HepG2 (cell line): ENCODE results near the gene GALNT17. TPM values are rescaled to one million over a fixed set of nuclear protein-coding genes. Genes with fewer than 3 reads are reported as not detected.

Experiments
- ATAC-seq: fragments of 200-7000 bp; cut with Tn5 transposase; 3 replicates; pipeline ENCODE4 v1.9.1; 2020; ENCODE audit warnings: mild to moderate bottlenecking, moderate library complexity
- BruUV-seq: library from RNA; stranded (reverse); fragments of 400-500 nt; replicated peaks from 2 replicates; lab custom pipeline; 2021; lab: Mats Ljungman, UMichigan
- CTCF ChIA-PET: fragments of 300-600 bp; formaldehyde crosslinking; extraction: SDS; loops from one replicate; lab custom pipeline; 2021; ENCODE audit warnings: low total read pairs, inconsistent platforms, low intra/inter-chr PET ratio; lab: Yijun Ruan, JAX
- POLR2A ChIA-PET: fragments of 350-600 bp; sonication (Branson Sonifier 250); formaldehyde crosslinking; loops from one replicate; lab custom pipeline; 2020; ENCODE audit warnings: antibody characterized with exemption, inconsistent platforms; lab: Yijun Ruan, JAX
- DNase-seq: peaks from one replicate; pipeline ENCODE4 v3.0.0-alpha.2; 2015; ENCODE audit warnings: low spot score
- FAIRE-seq: peaks from 3 replicates; lab custom pipeline; 2011; peaks lifted over from hg19 to GRCh38; lab: Jason Lieb, UNC
- H2AFZ ChIP-seq: one replicate; pipeline ENCODE4 v1.6.1; 2011; ENCODE audit warnings: low read length, inconsistent platforms
- H3K27ac ChIP-seq: fragments of 300-600 bp; 3 replicates; pipeline ENCODE4 v1.8.0; 2011; ENCODE audit warnings: mixed run types, mild to moderate bottlenecking, mixed read lengths, low read length, inconsistent platforms; ENCODE audit not compliant: insufficient read depth; ENCODE audit errors: extremely low read length
- H3K27me3 ChIP-seq, 2 experiments: fragments of 200-600 bp in 1 of 2; 2 replicates in 1 of 2; 3 replicates in 1 of 2; pipeline versions ENCODE4 v1.6.0 to v1.8.0; 2011; ENCODE audit warnings: low read length in 2 of 2, mild to moderate bottlenecking in 2 of 2, moderate library complexity in 2 of 2, inconsistent platforms in 1 of 2; ENCODE audit not compliant: insufficient read depth in 2 of 2, control insufficient read depth in 1 of 2
- H3K36me3 ChIP-seq, 2 experiments: fragments of 200-600 bp in 1 of 2; replicated peaks in 1 of 2; 2 replicates in 1 of 2; 3 replicates in 1 of 2; pipeline versions ENCODE4 v1.5.1 to v1.8.0; 2011; ENCODE audit warnings: low read length in 2 of 2, inconsistent platforms in 1 of 2; ENCODE audit not compliant: insufficient read depth in 2 of 2, control insufficient read depth in 1 of 2
- H3K4me1 ChIP-seq: 2 replicates; pipeline ENCODE4 v1.5.1; 2012; ENCODE audit warnings: low read length, inconsistent platforms; ENCODE audit not compliant: insufficient read depth
- H3K4me2 ChIP-seq: 2 replicates; pipeline ENCODE4 v1.6.0; 2011; ENCODE audit warnings: low read depth, low read length, inconsistent platforms
- H3K4me3 ChIP-seq, 3 experiments: fragments of 200-600 bp in 1 of 3; sonication (generic), shearing (Covaris generic) in 1 of 3; replicated peaks in 1 of 3; 2 replicates each; pipeline ENCODE4 v1.5.1; 2011 to 2016; ENCODE audit warnings: low read length in 3 of 3, inconsistent platforms in 2 of 3, low read depth in 2 of 3, mild to moderate bottlenecking in 2 of 3, control low read depth in 1 of 3, mixed read lengths in 1 of 3; ENCODE audit not compliant: insufficient read depth in 1 of 3
- H3K79me2 ChIP-seq: one replicate; pipeline ENCODE4 v1.6.1; 2011; ENCODE audit warnings: low read length, inconsistent platforms; ENCODE audit not compliant: insufficient read depth
- H3K9ac ChIP-seq: 2 replicates; pipeline ENCODE4 v1.6.0; 2011; ENCODE audit warnings: mild to moderate bottlenecking, low read depth, low read length, inconsistent platforms; ENCODE audit not compliant: insufficient read depth
- H3K9me3 ChIP-seq: 2 replicates; pipeline ENCODE4 v1.5.1; 2012; ENCODE audit warnings: mild to moderate bottlenecking, low read length
- H4K20me1 ChIP-seq: 2 replicates; pipeline ENCODE4 v1.6.0; 2011; ENCODE audit warnings: inconsistent platforms, mild to moderate bottlenecking, low read length, moderate library complexity; ENCODE audit not compliant: insufficient read depth
- HNF4G ChIP-seq, 2 experiments: sonication (generic) in 1 of 2; formaldehyde crosslinking in 1 of 2; IDR thresholded peaks; 2 replicates each; pipeline versions ENCODE4 v1.4.0 to v1.6.1; 2011 to 2020; ENCODE audit warnings: borderline replicate concordance in 2 of 2, low read depth in 2 of 2, mild to moderate bottlenecking in 2 of 2, low read length in 1 of 2, missing genetic modification reagents in 1 of 2, moderate library complexity in 1 of 2
- HNRNPLL ChIP-seq: fragments of 200-400 bp; formaldehyde crosslinking; IDR thresholded peaks from 2 replicates; pipeline ENCODE4 v1.6.1; 2017; ENCODE audit warnings: mild to moderate bottlenecking, low read depth, low read length; ENCODE audit not compliant: poor library complexity, severe bottlenecking
- MAFK ChIP-seq, 2 experiments: IDR thresholded peaks in 1 of 2; conservative IDR thresholded peaks in 1 of 2; 2 replicates each; pipeline ENCODE4 v1.6.1; 2011; ENCODE audit warnings: improper control_type of control experiment in 2 of 2, low read length in 2 of 2
- NR1H2 ChIP-seq: sonication (generic); formaldehyde crosslinking; IDR thresholded peaks from 2 replicates; pipeline ENCODE4 v1.8.1; 2022; ENCODE audit warnings: low read depth, missing genetic modification reagents, borderline replicate concordance
- PRDM15 ChIP-seq: sonication (generic); formaldehyde crosslinking; IDR thresholded peaks from 2 replicates; pipeline ENCODE4 v1.4.0; 2020; ENCODE audit warnings: missing genetic modification reagents
- PRPF4 ChIP-seq: fragments of 200-400 bp; formaldehyde crosslinking; IDR thresholded peaks from 2 replicates; pipeline ENCODE4 v1.6.1; 2016; ENCODE audit warnings: low read length, low read depth; ENCODE audit not compliant: poor library complexity, severe bottlenecking
- RBM39 ChIP-seq: fragments of 200-400 bp; formaldehyde crosslinking; IDR thresholded peaks from one replicate; pipeline ENCODE4 v1.6.1; 2018; ENCODE audit warnings: antibody characterized with exemption, mild to moderate bottlenecking, low read depth, low read length; ENCODE audit not compliant: poor library complexity, severe bottlenecking
- TCF12 ChIP-seq, 2 experiments: fragments of 450-650 bp in 1 of 2; sonication (generic) in 1 of 2; formaldehyde crosslinking in 1 of 2; IDR thresholded peaks; 2 replicates each; pipeline versions ENCODE4 v1.6.1 to v1.8.0; 2017 to 2022; ENCODE audit warnings: antibody characterized with exemption in 1 of 2, mild to moderate bottlenecking in 1 of 2, missing genetic modification reagents in 1 of 2, moderate library complexity in 1 of 2
- ZBTB43 ChIP-seq: sonication (generic); formaldehyde crosslinking; conservative IDR thresholded peaks from 2 replicates; pipeline ENCODE4 v1.4.0; 2020; ENCODE audit warnings: missing genetic modification reagents
- ZHX1 ChIP-seq: sonication (generic); formaldehyde crosslinking; IDR thresholded peaks from 2 replicates; pipeline ENCODE4 v1.8.1; 2022; ENCODE audit warnings: low read depth, mild to moderate bottlenecking, missing genetic modification reagents
- ZNF274 ChIP-seq: sonication (generic); formaldehyde crosslinking; IDR thresholded peaks from 2 replicates; pipeline ENCODE4 v1.5.1; 2020; ENCODE audit warnings: mild to moderate bottlenecking, missing genetic modification reagents
- ZNF543 ChIP-seq: sonication (generic); formaldehyde crosslinking; IDR thresholded peaks from 2 replicates; pipeline ENCODE4 v1.4.0; 2020; ENCODE audit warnings: mild to moderate bottlenecking, missing genetic modification reagents
- ZNF597 ChIP-seq: sonication (generic); formaldehyde crosslinking; IDR thresholded peaks from 2 replicates; pipeline ENCODE4 v1.5.0; 2020; ENCODE audit warnings: missing genetic modification reagents
- WGBS: methylation state at CpG from one replicate; pipeline ENCODE4 v1.1.6; 2017; ENCODE audit warnings: low lambda C conversion rate; 5-methylcytosine and 5-hydroxymethylcytosine counted together
- in situ Hi-C: cut with HindIII; loops from 2 replicates; pipeline ENCODE4 v1.10.0; 2017; ENCODE audit warnings: low pct_unique_long_range_greater_than_20kb; ENCODE audit not compliant: extremely low pct_ligation_motif_present
- intact Hi-C: fragments of 100-400 bp; cut with micrococcal nuclease; formaldehyde crosslinking; loops from one replicate; pipeline ENCODE4 v1.10.0; 2022; ENCODE audit not compliant: unreplicated experiment
- polyA plus RNA-seq, 8 experiments: library from polyadenylated mRNA; depleted of rRNA in 3 of 8; stranded (reverse) in 7 of 8; unstranded in 1 of 8; fragments of >200 nt; fragmentation: Illumina TruSeq in 4 of 8; extraction: Trizol in 4 of 8; gene quantifications; 2 replicates each; pipeline versions ENCODE4 v1.2.1 to v1.2.3, GENCODE V29; 2011 to 2016; ENCODE audit warnings: low read depth in 4 of 8, missing spikeins in 1 of 8, mixed read lengths in 1 of 8; ENCODE audit not compliant: insufficient read depth in 1 of 8
- total RNA-seq, 5 experiments: library from RNA; depleted of rRNA; stranded (reverse); fragments of >200 nt; fragmentation: Illumina TruSeq; extraction: Trizol; gene quantifications; 2 replicates each; pipeline ENCODE4 v1.2.3, GENCODE V29; 2016; ENCODE audit warnings: low read depth in 1 of 5

Gene GALNT17
- total and polyA plus RNA-seq, 2 of the 13 experiments (the other 11 are each of a cell fraction or from before 2014, with no cell fraction given) = not detected

GRCh38 chr7:71465741-71466189 is 333.8 kb downstream of the GALNT17 start:
- in situ Hi-C loops (no loop called here), intact Hi-C loops (no loop called here)
- no peak overlapping the region for H3K27ac ChIP-seq
- no TSS peak for BruUV-seq
- no peaks in the 10 kb centered on the region for H3K4me1 ChIP-seq
- CTCF ChIA-PET = no interaction called here
- no peak overlapping the region for H3K4me2 ChIP-seq
- H3K27me3 ChIP-seq = no peaks in the 10 kb centered on the region
- TF ChIP-seq ZBTB43 (CRISPR knock-in tag) (no peak), ZNF597 (CRISPR knock-in tag) (no peak), HNRNPLL (no peak), HNF4G (IDR thresholded peaks at IDR 0.05; ENCODE audit: borderline replicate concordance, low read depth, low read length) (no peak), HNF4G (CRISPR knock-in tag; IDR thresholded peaks at IDR 0.05; ENCODE audit: borderline replicate concordance, low read depth) (no peak), TCF12 (IDR thresholded peaks at IDR 0.05) (no peak), TCF12 (CRISPR knock-in tag; IDR thresholded peaks at IDR 0.05) (no peak), NR1H2 (no peak), MAFK (conservative IDR thresholded peaks at IDR 0.05 in 1 of 2, IDR thresholded peaks at IDR 0.05 in 1 of 2; ENCODE audit: low read length in 2 of 2) (no peak), PRPF4 (no peak), ZNF274 (CRISPR knock-in tag) (no peak), ZHX1 (no peak), ZNF543 (CRISPR knock-in tag) (no peak), PRDM15 (CRISPR knock-in tag) (no peak), RBM39 (no peak)
- no peak overlapping the region for H3K9ac ChIP-seq
- no peaks in the 10 kb centered on the region for H3K36me3 ChIP-seq
- ATAC-seq = no peak
- WGBS = 4% methylated on average over 6 of the region's 6 CpGs
- no peak overlapping the region for H2AFZ ChIP-seq
- H3K79me2 ChIP-seq = no peaks in the 10 kb centered on the region
- H3K9me3 ChIP-seq = peaks cover 4% of the 10 kb centered on the region; the same call in 1 of the 2 replicates
- DNase-seq = no peak
- H4K20me1 ChIP-seq = no peaks in the 10 kb centered on the region
- POLR2A ChIA-PET = no interaction called here
- no peak overlapping the region for H3K4me3 ChIP-seq
- no peak for FAIRE-seq
